ENCODE data around the gene LDAH. TPM values are rescaled to one million over a fixed set of nuclear protein-coding genes. Genes with fewer than 3 reads are reported as not detected.

The LDAH gene
- total RNA-seq, 1 experiment from 2014 or later = 78.5 TPM

DNA sequence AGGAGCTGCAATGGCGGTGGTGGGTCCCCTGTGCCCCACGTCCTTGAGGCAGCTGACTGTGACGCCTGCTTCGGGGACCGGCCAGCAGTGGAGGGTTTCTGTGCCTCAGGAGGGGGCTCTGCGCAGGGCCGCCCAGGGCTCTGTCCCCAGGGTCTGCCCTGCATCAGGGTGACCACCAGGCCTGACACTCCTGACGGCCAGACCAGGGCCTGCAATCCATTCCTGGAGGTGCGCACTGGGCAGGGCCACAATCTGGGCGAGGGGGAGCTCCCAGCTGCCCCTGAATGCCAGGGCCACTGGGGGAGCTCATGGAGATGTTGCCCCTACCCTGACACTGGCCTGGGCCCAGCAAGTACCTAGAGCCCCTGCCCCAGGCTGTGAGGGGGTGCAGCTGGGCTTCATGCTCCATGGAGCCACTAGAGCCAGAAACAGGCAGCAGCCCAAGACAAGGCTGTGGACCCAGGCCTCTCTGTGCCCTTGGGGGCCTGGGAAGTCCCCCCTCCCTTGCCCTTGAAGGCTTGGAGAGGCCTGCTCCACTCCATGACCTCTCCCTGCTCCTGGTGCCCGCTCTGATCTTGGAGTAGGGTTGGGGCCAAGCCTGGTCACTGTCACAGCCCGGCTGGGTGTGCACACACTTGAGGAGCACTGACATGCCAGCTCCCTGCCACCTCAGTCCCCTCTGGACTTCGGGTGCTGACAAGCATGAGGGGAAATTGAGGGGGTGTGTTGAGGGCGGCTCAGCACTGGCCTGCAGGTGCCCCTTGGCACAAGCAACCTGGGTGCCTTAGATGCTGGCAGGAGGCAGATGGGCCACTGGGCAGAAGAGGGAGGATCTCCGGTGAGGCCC is 55.9 kb downstream of the LDAH start:
- Histone ChIP-seq H3K4me2 (ENCODE audit: low read depth, low read length, poor library complexity, severe bottlenecking) (no peak overlapping the region), H3K27me3 (ENCODE audit: low read length) (no peaks in the 10 kb centered on the region), H2AFZ (ENCODE audit: low read length) (no peak overlapping the region), H4K20me1 (ENCODE audit: insufficient read depth, low read depth, low read length) (no peaks in the 10 kb centered on the region), H3K9me3 (ENCODE audit: low read length) (no peaks in the 10 kb centered on the region), H3K9me2 (replicated peaks; ENCODE audit: insufficient read depth, low read length) (no peaks in the 10 kb centered on the region), H3K9ac (ENCODE audit: low read length) (no peak overlapping the region), H3K4me1 (ENCODE audit: low read length) (peaks cover 29% of the 10 kb centered on the region), H3K79me2 (ENCODE audit: low read length) (peaks cover 60% of the 10 kb centered on the region), H3K4me3 (ENCODE audit: low read length) (no peak overlapping the region), H3K27ac (ENCODE audit: low read length) (no peak overlapping the region), H3K36me3 (ENCODE audit: insufficient read depth, low read length) (no peaks in the 10 kb centered on the region; the same call in 1 of the 2 replicates)
- DNase-seq = no peak

- Histone ChIP-seq H3K27ac (ENCODE audit: low read length) (no peak overlapping the region), H3K9me2 (replicated peaks; ENCODE audit: insufficient read depth, low read length) (no peaks in the 10 kb centered on the region), H3K9me3 (ENCODE audit: low read length) (no peaks in the 10 kb centered on the region), H3K4me1 (ENCODE audit: low read length) (peaks cover 34% of the 10 kb centered on the region), H3K79me2 (ENCODE audit: low read length) (peaks cover 57% of the 10 kb centered on the region), H3K27me3 (ENCODE audit: low read length) (no peaks in the 10 kb centered on the region), H4K20me1 (ENCODE audit: insufficient read depth, low read depth, low read length) (no peaks in the 10 kb centered on the region), H3K4me2 (ENCODE audit: low read depth, low read length, poor library complexity, severe bottlenecking) (no peak overlapping the region), H3K36me3 (ENCODE audit: insufficient read depth, low read length) (peaks cover 4% of the 10 kb centered on the region; the same call in 1 of the 2 replicates), H3K9ac (ENCODE audit: low read length) (no peak overlapping the region), H3K4me3 (ENCODE audit: low read length) (no peak overlapping the region), H2AFZ (ENCODE audit: low read length) (no peak overlapping the region)
- DNase-seq = no peak
These were observed 56.7 kb downstream of the LDAH start for GRCh38 chr2:20766213-20766612.

- Histone ChIP-seq H4K20me1 (ENCODE audit: insufficient read depth, low read depth, low read length) (no peaks in the 10 kb centered on the region), H3K9ac (ENCODE audit: low read length) (no peak overlapping the region), H3K9me2 (replicated peaks; ENCODE audit: insufficient read depth, low read length) (no peaks in the 10 kb centered on the region), H3K4me2 (ENCODE audit: low read depth, low read length, poor library complexity, severe bottlenecking) (peak overlapping the region; percentile 58), H3K27me3 (ENCODE audit: low read length) (no peaks in the 10 kb centered on the region), H3K27ac (ENCODE audit: low read length) (peak overlapping the region; percentile 76), H3K36me3 (ENCODE audit: insufficient read depth, low read length) (peaks cover 17% of the 10 kb centered on the region), H3K79me2 (ENCODE audit: low read length) (peaks cover 64% of the 10 kb centered on the region), H2AFZ (ENCODE audit: low read length) (no peak overlapping the region), H3K4me3 (ENCODE audit: low read length) (peak overlapping the region; percentile 27), H3K4me1 (ENCODE audit: low read length) (peaks cover 39% of the 10 kb centered on the region), H3K9me3 (ENCODE audit: low read length) (no peaks in the 10 kb centered on the region)
- DNase-seq = peak; percentile 70
These were observed 59.8 kb downstream of the LDAH start for GRCh38 chr2:20762945-20763683.

DNA sequence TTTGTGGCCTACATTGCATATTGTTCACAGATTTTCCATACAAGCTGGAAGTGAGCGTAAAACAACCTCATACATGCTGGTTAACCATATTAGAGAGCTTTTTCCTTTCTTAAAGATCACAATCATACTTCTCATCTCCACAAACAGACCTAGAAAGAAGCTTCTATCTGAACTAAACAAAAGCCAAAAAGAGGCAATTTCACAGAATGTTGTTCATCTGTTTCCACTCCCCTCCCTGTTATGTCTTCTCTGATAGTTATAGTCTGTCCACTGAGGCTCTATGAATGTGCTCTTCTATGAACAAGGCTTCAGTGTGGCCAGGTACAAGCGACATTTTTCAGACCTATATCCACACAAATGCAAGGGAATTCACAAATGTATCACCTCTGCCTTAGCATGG is 63.4 kb downstream of the LDAH start:
- no peak for DNase-seq
- Histone ChIP-seq H3K4me1 (ENCODE audit: low read length) (peaks cover 39% of the 10 kb centered on the region), H3K9ac (ENCODE audit: low read length) (no peak overlapping the region)

GRCh38 chr2:20758997-20759396 is 63.9 kb downstream of the LDAH start:
- H3K36me3 ChIP-seq (ENCODE audit: insufficient read depth, low read length) = peaks cover 20% of the 10 kb centered on the region
- no peaks in the 10 kb centered on the region for H3K9me3 ChIP-seq (ENCODE audit: low read length)

More for the DNA sequence above, 63.4 kb downstream of the LDAH start:
- no peaks in the 10 kb centered on the region for H3K27me3 ChIP-seq (ENCODE audit: low read length)
- H3K27ac ChIP-seq (ENCODE audit: low read length) = no peak overlapping the region; the same call in 1 of the 2 replicates
- H3K9me2 ChIP-seq (replicated peaks; ENCODE audit: insufficient read depth, low read length) = no peaks in the 10 kb centered on the region
- no peak overlapping the region for H3K4me2 ChIP-seq (ENCODE audit: low read depth, low read length, poor library complexity, severe bottlenecking)
- peaks cover 20% of the 10 kb centered on the region for H3K36me3 ChIP-seq (ENCODE audit: insufficient read depth, low read length)
- no peak overlapping the region for H3K4me3 ChIP-seq (ENCODE audit: low read length)
- no peaks in the 10 kb centered on the region for H3K9me3 ChIP-seq (ENCODE audit: low read length)
- no peak overlapping the region for H2AFZ ChIP-seq (ENCODE audit: low read length)
- peaks cover 82% of the 10 kb centered on the region for H3K79me2 ChIP-seq (ENCODE audit: low read length)
- H4K20me1 ChIP-seq (ENCODE audit: insufficient read depth, low read depth, low read length) = no peaks in the 10 kb centered on the region

DNA sequence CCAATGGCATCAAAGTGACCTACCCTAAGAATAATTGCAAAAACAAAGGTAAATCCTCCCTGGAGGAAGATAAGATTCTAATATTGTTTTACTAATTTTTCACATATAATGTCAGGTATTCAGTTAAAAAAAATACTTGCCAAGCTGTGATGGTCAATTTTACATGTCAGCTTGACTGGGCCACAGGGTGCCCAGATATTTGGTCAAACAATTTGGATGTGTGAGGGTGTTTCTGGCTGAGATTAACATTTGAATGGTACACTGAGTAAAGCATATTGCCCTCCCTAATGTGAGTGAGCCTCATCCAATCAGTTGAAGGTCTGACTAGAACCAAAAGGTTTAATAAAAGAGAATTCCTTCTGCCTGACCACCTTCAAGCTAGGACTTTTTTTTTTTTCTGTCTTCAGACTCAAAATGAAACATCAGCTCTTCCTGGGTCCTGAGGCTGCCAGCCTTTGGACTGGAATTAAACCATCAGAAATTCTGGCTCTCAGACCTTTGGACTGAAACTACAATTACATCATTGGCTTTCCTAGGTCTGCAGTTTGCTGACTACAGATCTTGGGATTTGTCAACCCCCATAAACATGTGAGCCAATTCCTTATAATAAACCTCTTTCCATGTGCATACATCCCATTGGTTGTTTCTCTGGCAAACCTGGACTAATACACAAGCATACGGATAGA is 65.4 kb downstream of the LDAH start:
- Histone ChIP-seq H3K4me1 (ENCODE audit: low read length) (peaks cover 20% of the 10 kb centered on the region), H3K4me3 (ENCODE audit: low read length) (no peak overlapping the region), H3K9ac (ENCODE audit: low read length) (no peak overlapping the region), H3K9me2 (replicated peaks; ENCODE audit: insufficient read depth, low read length) (no peaks in the 10 kb centered on the region), H3K27ac (ENCODE audit: low read length) (no peak overlapping the region), H4K20me1 (ENCODE audit: insufficient read depth, low read depth, low read length) (no peaks in the 10 kb centered on the region), H3K4me2 (ENCODE audit: low read depth, low read length, poor library complexity, severe bottlenecking) (no peak overlapping the region), H3K36me3 (ENCODE audit: insufficient read depth, low read length) (peaks cover 28% of the 10 kb centered on the region), H3K79me2 (ENCODE audit: low read length) (peaks cover 80% of the 10 kb centered on the region), H3K9me3 (ENCODE audit: low read length) (no peaks in the 10 kb centered on the region), H3K27me3 (ENCODE audit: low read length) (no peaks in the 10 kb centered on the region), H2AFZ (ENCODE audit: low read length) (no peak overlapping the region)
- DNase-seq = no peak

More at GRCh38 chr2:20758997-20759396, 63.9 kb downstream of the LDAH start:
- no peak overlapping the region for H2AFZ ChIP-seq (ENCODE audit: low read length)
- H3K27me3 ChIP-seq (ENCODE audit: low read length) = no peaks in the 10 kb centered on the region
- no peak for DNase-seq
- no peaks in the 10 kb centered on the region for H4K20me1 ChIP-seq (ENCODE audit: insufficient read depth, low read depth, low read length)
- H3K4me3 ChIP-seq (ENCODE audit: low read length) = no peak overlapping the region
- peaks cover 34% of the 10 kb centered on the region for H3K4me1 ChIP-seq (ENCODE audit: low read length)
- H3K79me2 ChIP-seq (ENCODE audit: low read length) = peaks cover 80% of the 10 kb centered on the region
- H3K9me2 ChIP-seq (replicated peaks; ENCODE audit: insufficient read depth, low read length) = no peaks in the 10 kb centered on the region
- H3K4me2 ChIP-seq (ENCODE audit: low read depth, low read length, poor library complexity, severe bottlenecking) = no peak overlapping the region
- H3K9ac ChIP-seq (ENCODE audit: low read length) = no peak overlapping the region
- H3K27ac ChIP-seq (ENCODE audit: low read length) = peak overlapping the region; percentile 17; the same call in 1 of the 2 replicates

DNA sequence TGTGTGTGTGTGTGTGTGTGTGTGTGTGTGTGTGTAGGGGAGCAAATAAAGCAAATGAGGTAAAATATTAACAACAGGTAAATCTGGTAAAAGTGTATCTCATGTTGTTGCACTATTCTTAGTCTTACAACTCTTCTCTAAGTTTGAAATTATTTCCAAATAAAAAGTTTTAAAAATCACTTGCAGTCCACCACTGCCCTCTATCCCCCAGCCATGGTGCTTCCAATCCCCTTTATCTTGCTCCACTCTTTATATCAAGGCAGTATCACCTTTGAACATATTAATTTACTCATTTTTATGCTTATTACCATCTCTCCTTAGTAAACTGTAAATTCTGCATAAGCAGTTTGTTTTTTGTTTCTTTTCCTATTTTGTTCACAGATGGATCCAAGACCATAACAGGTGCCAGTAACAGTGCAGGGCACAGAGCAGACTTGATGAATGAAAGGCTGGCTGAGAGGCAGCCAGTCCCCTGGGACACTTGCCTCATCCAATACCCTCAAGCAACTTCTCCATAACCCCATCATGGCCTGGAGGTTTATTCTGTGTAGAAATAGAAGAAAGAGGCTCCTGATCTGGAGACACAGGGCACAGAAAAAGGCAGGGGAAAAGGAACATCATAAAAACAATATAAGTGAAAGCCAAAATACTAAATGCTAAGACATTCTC is 67.6 kb downstream of the LDAH start:
- H3K9ac ChIP-seq (ENCODE audit: low read length) = no peak overlapping the region
- DNase-seq = peak; percentile 52
- H3K4me3 ChIP-seq (ENCODE audit: low read length) = no peak overlapping the region
- peaks cover 19% of the 10 kb centered on the region; the same call in 1 of the 2 replicates for H3K36me3 ChIP-seq (ENCODE audit: insufficient read depth, low read length)
- H3K9me2 ChIP-seq (replicated peaks; ENCODE audit: insufficient read depth, low read length) = no peaks in the 10 kb centered on the region
- H3K79me2 ChIP-seq (ENCODE audit: low read length) = peaks cover 78% of the 10 kb centered on the region
- H3K27ac ChIP-seq (ENCODE audit: low read length) = no peak overlapping the region
- no peak overlapping the region for H3K4me2 ChIP-seq (ENCODE audit: low read depth, low read length, poor library complexity, severe bottlenecking)
- no peaks in the 10 kb centered on the region for H4K20me1 ChIP-seq (ENCODE audit: insufficient read depth, low read depth, low read length)
- no peak overlapping the region for H2AFZ ChIP-seq (ENCODE audit: low read length)
- no peaks in the 10 kb centered on the region for H3K27me3 ChIP-seq (ENCODE audit: low read length)
- H3K4me1 ChIP-seq (ENCODE audit: low read length) = peaks cover 13% of the 10 kb centered on the region
- peaks cover 2% of the 10 kb centered on the region; the same call in 1 of the 2 replicates for H3K9me3 ChIP-seq (ENCODE audit: low read length)

Data from Karpas-422 (cell line).